ENCODE data around the gene SLC6A19. TPM values are rescaled to one million over a fixed set of nuclear protein-coding genes. Genes with fewer than 3 reads are reported as not detected.

Gene SLC6A19
- total RNA-seq, 2 experiments from 2014 or later = not detected

GRCh38 chr5:1167728-1168709, 33.4 kb upstream of the SLC6A19 start:
- H3K36me3 Mint-ChIP-seq = no peaks in the 10 kb centered on the region
- H3K27me3 Mint-ChIP-seq = peaks cover 11% of the 10 kb centered on the region
- no peak overlapping the region for H3K4me3 Mint-ChIP-seq
- ChIA-PET CTCF (interaction anchor here (0.7 to 4.0 kb wide), 11 partner anchors 17 to 480 kb away, joined by 3 to 35 read pairs (median 3); no protein-coding TSS in a partner anchor), POLR2A (interaction anchor here (0.6 kb wide), 1 partner anchor 13 kb away, joined by 3 read pairs; no protein-coding TSS in a partner anchor)
- intact Hi-C loops (cut with micrococcal nuclease) = loop anchor here (1.0 to 10.0 kb wide), 3 partner anchors 243 to 473 kb away; no protein-coding TSS in a partner anchor
- H3K9me3 Mint-ChIP-seq = no peaks in the 10 kb centered on the region
- no peak overlapping the region for H3K27ac Mint-ChIP-seq
- peaks cover 8% of the 10 kb centered on the region for H3K4me1 Mint-ChIP-seq (ENCODE audit: low read depth)
- peak; percentile 69 for DNase-seq

DNA sequence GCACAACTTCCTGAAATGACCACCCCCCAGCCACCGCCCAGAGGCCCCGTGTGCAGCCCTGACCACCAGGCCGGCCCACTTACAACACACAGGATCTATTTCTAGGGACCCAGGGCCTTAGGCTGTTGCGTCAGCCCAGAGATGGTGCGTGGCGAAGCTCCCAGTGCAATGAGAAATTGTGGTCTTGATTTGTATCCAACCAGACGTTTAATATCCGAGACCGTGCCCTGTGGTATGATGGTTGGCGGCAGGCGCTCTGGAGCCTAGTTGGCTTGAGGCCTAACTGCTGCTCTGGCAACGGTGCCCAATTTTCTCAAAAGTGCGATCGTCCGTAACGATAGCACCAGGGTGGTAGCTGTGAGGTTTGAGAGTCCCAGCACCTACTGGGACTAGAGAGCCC, 32.6 kb upstream of the SLC6A19 start:
- ChIA-PET POLR2A (no interaction called here), CTCF (interaction anchor here (0.7 to 4.0 kb wide), 8 partner anchors 18 to 479 kb away, joined by 3 to 35 read pairs (median 3); no protein-coding TSS in a partner anchor)
- DNase-seq = no peak

GRCh38 chr5:1169211-1170115, 31.9 kb upstream of the SLC6A19 start:
- DNase-seq = no peak
- CTCF ChIA-PET = interaction anchor here (0.7 to 4.0 kb wide), 6 partner anchors 125 to 479 kb away, joined by 3 to 35 read pairs (median 3); no protein-coding TSS in a partner anchor
- Mint-ChIP-seq H3K27ac (no peak overlapping the region), H3K36me3 (no peaks in the 10 kb centered on the region), H3K4me1 (ENCODE audit: low read depth) (peaks cover 8% of the 10 kb centered on the region), H3K4me3 (no peak overlapping the region), H3K27me3 (peaks cover 9% of the 10 kb centered on the region), H3K9me3 (no peaks in the 10 kb centered on the region)
- intact Hi-C loops (cut with micrococcal nuclease) = loop anchor here (5.0 to 10.0 kb wide), 2 partner anchors 245 to 298 kb away; no protein-coding TSS in a partner anchor
- POLR2A ChIA-PET = no interaction called here

More for the DNA sequence above, 32.6 kb upstream of the SLC6A19 start:
- Mint-ChIP-seq H3K4me3 (no peak overlapping the region), H3K27ac (no peak overlapping the region), H3K27me3 (peaks cover 11% of the 10 kb centered on the region), H3K36me3 (no peaks in the 10 kb centered on the region), H3K9me3 (no peaks in the 10 kb centered on the region), H3K4me1 (ENCODE audit: low read depth) (peaks cover 8% of the 10 kb centered on the region)
- intact Hi-C loops (cut with micrococcal nuclease) = loop anchor here (1.0 to 10.0 kb wide), 3 partner anchors 244 to 473 kb away; no protein-coding TSS in a partner anchor

DNA sequence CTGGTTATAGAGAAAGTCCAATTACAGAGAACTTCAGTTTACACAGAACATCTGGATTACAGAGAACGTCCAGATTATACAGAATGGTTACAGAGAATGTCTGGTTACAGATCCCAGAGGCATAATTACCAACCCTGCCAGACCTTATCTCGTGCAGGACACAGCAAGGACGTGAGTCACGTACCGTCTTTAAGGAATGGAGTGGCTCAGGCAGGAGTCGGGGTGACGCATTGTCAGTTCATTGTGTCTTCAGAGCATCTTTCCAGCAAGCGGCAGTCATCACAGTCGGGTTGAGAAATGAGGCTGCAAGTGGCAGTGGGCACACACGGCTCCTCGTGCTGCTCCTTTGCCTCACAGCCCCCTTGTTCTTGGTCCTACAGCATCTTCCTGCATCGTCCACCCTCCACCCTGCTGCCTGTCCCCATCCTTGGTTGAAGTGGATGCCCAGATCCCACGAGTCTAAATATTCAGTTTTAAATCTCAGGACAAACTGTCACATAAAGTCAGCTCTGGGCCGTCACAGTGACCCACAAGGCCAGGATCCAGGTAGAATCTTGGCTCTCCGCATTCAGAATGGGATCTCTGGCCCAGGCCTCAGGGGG, 30.0 kb upstream of the SLC6A19 start:
- ChIA-PET CTCF (no interaction called here), POLR2A (no interaction called here)
- Mint-ChIP-seq H3K4me1 (ENCODE audit: low read depth) (peaks cover 8% of the 10 kb centered on the region), H3K9me3 (no peaks in the 10 kb centered on the region), H3K27ac (no peak overlapping the region), H3K4me3 (no peak overlapping the region), H3K36me3 (no peaks in the 10 kb centered on the region), H3K27me3 (peaks cover 6% of the 10 kb centered on the region)
- no peak for DNase-seq
- intact Hi-C loops (cut with micrococcal nuclease) = no loop called here

GRCh38 chr5:1172007-1172581, 29.3 kb upstream of the SLC6A19 start:
- H3K4me3 Mint-ChIP-seq = no peak overlapping the region
- POLR2A ChIA-PET = no interaction called here
- intact Hi-C loops (cut with micrococcal nuclease) = no loop called here
- H3K36me3 Mint-ChIP-seq = no peaks in the 10 kb centered on the region
- H3K27ac Mint-ChIP-seq = no peak overlapping the region
- H3K4me1 Mint-ChIP-seq (ENCODE audit: low read depth) = peaks cover 8% of the 10 kb centered on the region
- CTCF ChIA-PET = interaction anchor here (1.4 kb wide), 1 partner anchor 31 kb away, joined by 3 read pairs; no protein-coding TSS in a partner anchor
- H3K9me3 Mint-ChIP-seq = no peaks in the 10 kb centered on the region
- H3K27me3 Mint-ChIP-seq = peaks cover 3% of the 10 kb centered on the region
- no peak for DNase-seq

- Mint-ChIP-seq H3K9me3 (no peaks in the 10 kb centered on the region), H3K27ac (no peak overlapping the region), H3K4me1 (ENCODE audit: low read depth) (peaks cover 8% of the 10 kb centered on the region), H3K4me3 (peak overlapping the region; percentile 55), H3K36me3 (no peaks in the 10 kb centered on the region), H3K27me3 (peaks cover 3% of the 10 kb centered on the region)
- ChIA-PET POLR2A (no interaction called here), CTCF (interaction anchor here (0.8 to 1.4 kb wide), 4 partner anchors 12 to 473 kb away, joined by 3 to 5 read pairs (median 4); no protein-coding TSS in a partner anchor)
- peak; percentile 48 for DNase-seq
- intact Hi-C loops (cut with micrococcal nuclease) = no loop called here
Measured at GRCh38 chr5:1172670-1173404, 28.6 kb upstream of the SLC6A19 start.

GRCh38 chr5:1173485-1174070, 27.8 kb upstream of the SLC6A19 start:
- no peaks in the 10 kb centered on the region for H3K27me3 Mint-ChIP-seq
- no peak for DNase-seq
- CTCF ChIA-PET = interaction anchor here (0.8 to 1.9 kb wide), 11 partner anchors 10 to 472 kb away, joined by 3 to 6 read pairs (median 3); partner anchors contain the start of genes BRD9 and TRIP13
- no peak overlapping the region for H3K4me3 Mint-ChIP-seq
- no peak overlapping the region for H3K27ac Mint-ChIP-seq
- POLR2A ChIA-PET = no interaction called here
- peaks cover 2% of the 10 kb centered on the region for H3K4me1 Mint-ChIP-seq (ENCODE audit: low read depth)
- H3K9me3 Mint-ChIP-seq = no peaks in the 10 kb centered on the region
- H3K36me3 Mint-ChIP-seq = no peaks in the 10 kb centered on the region
- intact Hi-C loops (cut with micrococcal nuclease) = no loop called here

- Mint-ChIP-seq H3K4me3 (no peak overlapping the region), H3K4me1 (ENCODE audit: low read depth) (peaks cover 2% of the 10 kb centered on the region), H3K36me3 (no peaks in the 10 kb centered on the region), H3K27ac (no peak overlapping the region), H3K9me3 (no peaks in the 10 kb centered on the region), H3K27me3 (no peaks in the 10 kb centered on the region)
- DNase-seq = peak; percentile 69
- POLR2A ChIA-PET = no interaction called here
- intact Hi-C loops (cut with micrococcal nuclease) = no loop called here
- CTCF ChIA-PET = interaction anchor here (0.8 to 1.9 kb wide), 8 partner anchors 9 to 471 kb away, joined by 3 to 6 read pairs (median 3); partner anchors contain the start of genes BRD9 and TRIP13
Measured at GRCh38 chr5:1174122-1174936, 27.1 kb upstream of the SLC6A19 start.

DNA sequence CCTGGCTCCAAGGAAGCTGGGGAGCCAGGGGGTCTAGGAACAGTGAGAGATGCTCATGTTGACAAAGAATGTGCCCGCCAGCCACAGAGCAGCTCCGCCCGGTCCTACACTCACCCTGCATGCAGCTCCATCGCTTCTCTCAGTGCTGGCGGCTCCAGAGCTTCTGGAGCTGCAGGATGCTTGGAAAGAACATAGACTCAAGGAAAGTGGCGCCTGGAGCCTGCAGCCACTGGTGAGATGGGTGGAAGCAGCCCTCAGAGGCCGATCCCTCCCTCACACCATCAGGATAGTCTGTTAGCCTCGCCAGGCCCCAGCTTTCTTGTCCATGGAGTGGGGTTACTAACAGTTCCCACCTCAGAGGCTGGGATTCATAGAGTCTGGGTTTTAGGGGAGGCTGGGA, 26.4 kb upstream of the SLC6A19 start:
- no peaks in the 10 kb centered on the region for H3K9me3 Mint-ChIP-seq
- ChIA-PET CTCF (interaction anchor here (1.1 to 1.9 kb wide), 6 partner anchors 8 to 470 kb away, joined by 3 to 6 read pairs (median 4); partner anchors contain the start of genes BRD9 and TRIP13), POLR2A (no interaction called here)
- intact Hi-C loops (cut with micrococcal nuclease) = no loop called here
- DNase-seq = no peak
- H3K36me3 Mint-ChIP-seq = no peaks in the 10 kb centered on the region
- H3K4me3 Mint-ChIP-seq = no peak overlapping the region
- H3K27me3 Mint-ChIP-seq = no peaks in the 10 kb centered on the region
- peaks cover 2% of the 10 kb centered on the region for H3K4me1 Mint-ChIP-seq (ENCODE audit: low read depth)
- no peak overlapping the region for H3K27ac Mint-ChIP-seq

Data from activated CD4-positive, alpha-beta memory T cell treated with anti-CD3 and anti-CD28 coated beads for 36 hours (primary cell).